Brain pericyte (primary cell): ENCODE data around the gene MAST3.
"Not testable (repeated sequence)": the region's sequence is repeated elsewhere in the genome, so short reads cannot be mapped to it uniquely, and the experiment has no call there.

Experiments used
- DNase-seq: peaks from one replicate; pipeline ENCODE4 v3.0.0-alpha.2; 2012; ENCODE audit warnings: low read depth, low spot score

Gene MAST3

DNA sequence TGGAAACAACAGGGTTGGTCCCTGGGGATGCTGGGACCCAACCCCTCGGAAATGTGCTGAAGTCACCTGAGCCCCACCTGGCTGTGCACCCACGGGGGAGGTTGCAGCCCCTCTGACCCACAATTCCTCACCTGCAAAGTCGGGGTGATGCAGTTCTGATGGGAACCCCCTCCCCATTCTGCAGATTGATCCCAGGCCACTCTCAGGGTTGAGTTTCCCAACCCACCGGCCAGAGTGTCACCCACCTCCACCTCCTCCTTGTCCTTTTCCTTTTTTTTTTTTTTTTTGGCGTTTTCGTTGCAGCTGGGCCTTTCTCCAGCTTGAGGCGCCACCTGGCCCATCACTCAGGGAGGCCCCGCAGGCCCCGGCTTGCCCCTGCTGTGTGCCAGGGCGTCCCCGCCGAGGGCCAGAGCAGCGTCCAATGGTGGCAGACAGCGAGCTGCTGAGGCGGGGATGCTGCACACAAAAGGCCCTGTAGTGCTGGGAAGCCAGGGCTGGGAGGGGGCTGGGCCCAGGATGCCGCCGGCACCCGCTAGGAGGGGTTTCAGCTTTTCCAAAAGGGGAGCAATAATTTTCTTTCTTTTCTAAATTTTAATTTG is 60.0 kb downstream of the MAST3 start:
- DNase-seq, result no peak

DNA sequence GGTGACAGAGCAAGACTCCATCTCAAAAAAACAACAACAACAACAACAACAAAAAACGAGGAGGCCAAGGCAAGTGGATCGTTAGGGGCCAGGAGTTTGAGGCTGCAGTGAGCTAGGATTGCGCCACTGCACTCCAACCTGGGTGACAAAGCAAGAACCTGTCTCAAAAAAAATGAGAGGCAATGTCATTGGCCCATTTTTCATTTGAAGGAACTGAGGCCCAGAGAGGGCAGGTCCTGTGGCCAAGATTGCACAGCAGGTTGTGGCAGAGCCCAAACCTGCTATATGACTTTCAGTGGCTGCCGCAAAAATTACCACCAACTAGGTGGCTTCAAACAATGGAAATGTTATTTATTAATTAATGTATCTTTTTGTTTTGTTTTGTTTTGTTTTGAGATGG is 60.9 kb downstream of the MAST3 start:
- DNase-seq, result no peak

DNA sequence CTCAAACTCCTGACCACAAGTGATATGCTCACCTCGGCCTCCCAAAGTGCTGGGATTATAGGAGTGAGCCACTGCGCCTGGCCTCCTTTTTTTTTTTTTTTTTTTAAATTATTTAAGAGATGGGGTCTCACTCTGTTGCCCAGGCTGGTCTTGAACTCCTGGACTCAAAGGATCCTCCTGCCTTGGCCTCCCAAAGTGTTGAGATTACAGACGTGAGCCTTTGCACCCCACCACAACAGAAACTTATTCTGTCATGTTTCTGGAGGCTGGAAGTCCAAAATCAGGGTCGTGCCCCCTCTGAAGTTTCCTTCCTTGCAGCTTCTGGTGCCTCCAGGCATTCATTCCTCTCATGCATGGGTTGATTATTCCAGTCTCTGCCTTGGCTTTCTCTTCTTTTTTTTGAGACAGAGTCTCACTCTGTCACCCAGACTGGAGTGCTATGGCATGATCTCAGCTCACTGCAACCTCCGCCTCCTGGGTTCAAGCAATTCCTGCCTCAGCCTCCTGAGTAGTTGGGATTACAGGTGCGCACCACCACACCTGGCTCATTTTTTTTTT is 61.6 kb downstream of the MAST3 start:
- DNase-seq, result not testable (repeated sequence)

DNA sequence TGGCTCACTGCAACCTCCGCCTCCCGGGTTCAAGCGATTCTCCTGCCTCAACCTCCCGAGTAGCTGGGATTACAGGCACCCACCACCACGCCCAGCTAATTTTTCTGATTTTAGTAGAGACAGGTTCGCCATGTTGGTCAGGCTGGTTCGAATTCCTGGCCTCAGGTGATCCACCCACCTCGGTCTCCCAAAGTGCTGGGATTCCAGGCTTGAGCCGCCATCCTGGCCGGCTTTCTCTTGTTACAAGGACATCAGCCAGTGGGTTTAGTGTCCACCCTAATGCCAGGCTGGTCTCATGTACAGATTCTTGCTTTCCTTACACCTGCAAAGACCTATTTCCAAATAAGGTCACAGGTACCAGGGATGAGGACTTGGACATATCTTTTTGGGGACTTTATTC is 62.2 kb downstream of the MAST3 start:
- no peak for DNase-seq

DNA sequence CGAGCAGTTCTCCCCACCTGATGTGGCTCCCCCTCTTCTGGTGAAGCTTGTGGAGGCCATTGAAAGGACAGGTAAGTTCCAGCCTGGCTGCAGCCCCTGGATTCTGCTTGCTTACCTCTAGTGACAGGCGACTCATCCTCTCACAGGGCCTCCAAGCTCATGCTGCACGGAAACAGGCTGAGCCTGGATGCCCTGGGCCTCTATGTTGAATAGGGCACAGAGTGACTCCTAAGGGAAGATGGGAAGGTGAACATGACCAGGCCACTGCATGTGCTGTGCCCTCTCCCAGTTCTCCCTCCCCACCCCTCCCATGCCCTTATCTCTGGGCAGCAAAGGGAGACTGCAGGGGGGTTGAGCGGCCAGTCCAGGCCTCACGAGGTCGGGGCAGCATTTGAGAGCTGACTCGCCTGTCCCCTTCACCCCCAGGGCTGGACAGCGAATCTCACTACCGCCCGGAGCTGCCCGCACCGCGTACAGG is 63.0 kb downstream of the MAST3 start:
- DNase-seq, result no peak

DNA sequence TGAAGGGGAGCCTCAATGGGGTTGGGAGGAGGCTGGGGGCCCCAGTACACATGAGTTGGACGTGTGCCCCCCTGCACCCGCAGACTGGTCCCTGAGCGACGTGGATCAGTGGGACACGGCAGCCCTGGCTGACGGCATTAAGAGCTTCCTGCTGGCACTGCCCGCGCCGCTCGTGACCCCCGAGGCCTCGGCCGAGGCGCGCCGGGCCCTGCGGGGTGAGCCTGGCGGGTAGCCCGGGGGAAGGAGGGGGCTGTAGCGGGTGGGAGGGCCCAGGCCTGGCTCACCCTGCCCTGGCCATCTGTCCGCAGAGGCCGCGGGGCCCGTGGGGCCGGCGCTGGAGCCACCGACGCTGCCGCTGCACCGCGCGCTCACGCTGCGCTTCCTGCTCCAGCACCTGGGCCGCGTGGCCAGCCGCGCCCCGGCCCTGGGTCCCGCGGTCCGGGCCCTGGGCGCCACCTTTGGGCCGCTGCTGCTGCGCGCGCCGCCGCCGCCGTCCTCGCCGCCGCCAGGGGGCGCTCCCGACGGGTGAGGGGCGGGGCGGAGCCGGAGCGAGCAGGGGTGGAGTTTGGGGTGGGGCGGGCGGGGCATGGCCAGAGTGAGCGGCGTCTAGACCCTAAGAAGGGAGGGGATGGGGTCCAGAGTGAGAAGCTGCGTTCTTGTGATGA is 63.5 kb downstream of the MAST3 start:
- DNase-seq, result no peak

DNA sequence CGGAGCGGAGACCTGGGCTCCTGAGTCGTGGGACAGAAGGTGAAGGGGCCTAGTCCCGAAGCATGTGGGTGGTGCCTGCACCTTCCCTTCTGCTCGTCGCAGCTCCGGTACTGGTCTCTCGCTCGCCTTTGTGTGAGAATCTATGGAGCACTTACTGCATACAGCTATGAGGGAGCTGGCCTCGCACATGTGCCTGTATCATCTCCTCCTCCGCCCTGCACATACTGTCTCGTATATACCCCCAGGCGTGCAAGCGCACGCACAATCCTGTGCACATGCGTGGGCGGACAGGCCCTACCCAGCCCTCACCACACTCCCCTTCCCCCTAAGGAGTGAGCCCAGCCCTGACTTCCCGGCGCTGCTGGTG is 64.0 kb downstream of the MAST3 start:
- no peak for DNase-seq

DNA sequence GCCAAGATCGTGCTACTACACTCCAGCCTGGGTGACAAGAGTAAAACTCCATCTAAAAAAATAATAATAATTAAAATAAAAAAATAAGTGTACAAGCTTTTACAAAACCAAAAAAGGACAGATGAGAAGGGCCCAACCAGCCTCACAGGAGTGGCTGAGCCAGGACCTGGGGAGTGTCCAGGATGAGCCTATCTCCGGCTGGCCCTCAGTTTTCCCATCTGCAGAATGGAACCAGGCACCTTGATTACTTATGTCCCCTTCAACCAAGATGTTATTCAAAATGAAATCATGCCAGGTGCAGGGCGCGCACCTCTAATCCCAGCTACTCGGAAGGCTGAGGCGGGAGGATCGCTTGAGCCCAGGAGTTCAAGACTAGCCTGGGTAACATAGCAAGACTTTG is 66.5 kb downstream of the MAST3 start:
- DNase-seq, result no peak

DNA sequence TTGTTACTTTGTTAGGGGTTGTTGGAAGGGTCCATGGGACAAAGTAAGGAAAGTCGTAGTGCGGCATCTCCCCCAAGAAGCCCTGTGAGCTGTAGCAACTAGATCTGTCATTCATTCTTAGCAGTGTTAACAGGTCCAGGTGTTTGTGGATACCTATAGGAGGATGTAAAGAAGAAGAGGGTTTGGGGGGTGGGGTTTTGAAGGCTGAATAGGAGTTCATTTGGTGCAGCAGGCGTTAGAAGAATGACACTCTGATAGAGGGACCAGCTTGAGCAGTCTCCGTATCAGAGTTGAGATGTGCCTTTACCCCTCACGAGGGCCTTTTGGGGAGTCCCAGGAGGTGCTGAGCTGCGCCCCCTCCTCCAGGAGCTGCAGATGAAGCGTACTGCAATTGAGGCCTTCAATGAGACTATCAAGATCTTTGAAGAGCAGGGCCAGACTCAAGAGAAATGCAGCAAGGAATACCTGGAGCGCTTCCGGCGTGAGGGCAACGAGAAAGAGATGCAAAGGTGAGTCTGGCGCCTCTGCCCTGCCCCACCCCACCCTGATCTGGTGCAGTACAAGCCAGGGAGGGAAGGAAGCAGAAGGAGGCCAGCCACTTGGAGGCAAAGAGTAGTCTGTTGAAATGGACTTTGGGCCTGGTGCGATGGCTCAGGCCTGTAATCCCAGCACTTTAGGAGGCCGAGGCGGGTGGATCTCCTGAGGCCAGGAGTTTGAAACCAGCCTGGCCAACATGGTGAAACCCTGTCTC is 68.4 kb downstream of the MAST3 start:
- DNase-seq, result no peak

DNA sequence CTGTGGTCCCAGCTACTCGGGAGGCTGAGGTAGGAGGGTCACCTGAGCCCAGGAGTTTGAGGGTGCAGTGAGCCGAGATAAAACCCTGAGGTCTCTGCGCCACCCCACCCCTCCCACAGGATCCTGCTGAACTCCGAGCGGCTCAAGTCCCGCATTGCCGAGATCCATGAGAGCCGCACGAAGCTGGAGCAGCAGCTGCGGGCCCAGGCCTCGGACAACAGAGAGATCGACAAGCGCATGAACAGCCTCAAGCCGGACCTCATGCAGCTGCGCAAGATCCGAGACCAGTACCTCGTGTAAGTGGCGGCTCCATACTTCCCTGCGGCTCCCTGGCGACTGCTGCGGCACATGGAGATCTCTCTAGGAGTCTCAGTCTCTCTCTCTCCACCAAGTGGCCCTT is 69.4 kb downstream of the MAST3 start:
- DNase-seq, result no peak

DNA sequence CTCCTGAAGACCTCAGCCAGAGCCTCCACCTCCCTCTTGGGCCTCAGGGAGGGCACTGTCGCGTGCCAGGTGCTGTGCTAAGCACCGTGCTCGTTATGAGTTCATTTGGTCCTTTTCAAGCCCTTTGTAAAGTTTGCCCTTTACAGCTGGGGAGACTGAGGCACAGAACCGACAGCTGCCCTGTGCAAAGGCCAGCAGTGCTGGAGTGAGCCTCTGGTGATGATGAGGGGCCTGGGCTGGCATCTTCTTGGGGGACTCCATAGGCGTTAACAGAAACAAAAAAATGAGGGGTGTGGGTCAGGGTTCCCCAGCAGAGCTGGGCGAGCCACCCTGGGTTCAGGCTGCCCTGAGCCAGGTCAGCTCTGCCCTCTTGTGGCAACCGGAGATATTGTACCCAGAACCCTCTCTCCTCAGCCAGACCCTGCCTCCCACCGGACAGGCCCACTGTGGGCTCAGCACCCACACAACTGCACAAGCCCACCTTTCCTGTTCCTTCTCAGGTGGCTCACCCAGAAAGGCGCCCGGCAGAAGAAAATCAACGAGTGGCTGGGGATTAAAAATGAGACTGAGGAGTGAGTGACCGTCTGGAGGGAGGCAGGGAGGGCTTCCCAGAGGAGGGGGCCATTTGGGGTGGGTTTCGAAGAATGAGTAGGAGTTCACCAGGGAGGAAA is 70.5 kb downstream of the MAST3 start:
- DNase-seq, result no peak

DNA sequence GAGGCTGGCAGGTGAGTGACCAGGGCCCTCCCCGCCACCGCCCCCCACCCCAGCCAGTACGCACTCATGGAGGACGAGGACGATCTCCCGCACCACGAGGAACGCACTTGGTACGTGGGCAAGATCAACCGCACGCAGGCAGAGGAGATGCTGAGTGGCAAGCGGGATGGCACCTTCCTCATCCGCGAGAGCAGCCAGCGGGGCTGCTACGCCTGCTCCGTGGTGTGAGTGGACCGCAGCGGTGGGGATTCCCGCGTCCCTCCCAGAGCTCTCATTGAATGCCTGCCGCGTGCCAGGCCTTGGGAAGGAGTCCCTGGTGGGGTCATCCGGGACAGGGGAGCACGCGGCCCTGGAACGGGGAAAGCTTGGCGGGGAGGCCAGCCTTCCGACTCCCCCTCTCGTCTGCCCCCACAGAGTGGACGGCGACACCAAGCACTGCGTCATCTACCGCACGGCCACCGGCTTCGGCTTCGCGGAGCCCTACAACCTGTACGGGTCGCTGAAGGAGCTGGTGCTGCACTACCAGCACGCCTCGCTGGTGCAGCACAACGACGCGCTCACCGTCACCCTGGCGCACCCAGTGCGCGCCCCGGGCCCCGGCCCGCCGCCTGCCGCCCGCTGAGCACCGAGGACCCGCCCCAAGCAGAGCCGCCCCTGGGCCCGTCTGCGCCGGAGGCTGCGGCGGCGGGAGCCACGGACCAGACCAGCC is 71.2 kb downstream of the MAST3 start:
- DNase-seq, result no peak

DNA sequence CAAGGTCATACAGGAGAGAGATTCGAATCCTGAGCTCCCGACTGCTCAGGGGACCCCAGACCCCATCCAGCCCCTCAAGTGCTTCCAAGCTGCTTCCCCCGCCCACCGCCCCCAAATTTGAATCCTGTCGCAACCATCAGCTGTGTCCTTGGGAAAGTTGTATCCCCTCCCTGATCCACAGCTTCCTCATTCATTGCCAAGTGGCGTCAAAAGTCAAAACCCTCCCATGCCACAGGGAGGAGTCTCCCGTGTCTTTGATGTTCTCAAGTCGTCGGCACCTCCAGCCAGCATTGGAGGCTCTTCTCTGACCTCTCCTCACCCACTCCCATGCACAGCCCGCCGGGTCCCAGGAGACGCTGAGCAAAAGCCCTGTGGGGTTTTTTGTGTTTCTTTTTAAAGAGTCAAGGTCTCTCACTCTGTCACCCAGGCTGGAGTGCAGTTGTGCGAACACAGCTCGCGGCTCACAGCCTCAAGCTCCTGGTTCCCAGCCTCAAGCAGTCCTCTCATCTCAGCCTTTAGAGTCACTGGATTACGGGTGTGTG is 73.2 kb downstream of the MAST3 start:
- no peak for DNase-seq

DNA sequence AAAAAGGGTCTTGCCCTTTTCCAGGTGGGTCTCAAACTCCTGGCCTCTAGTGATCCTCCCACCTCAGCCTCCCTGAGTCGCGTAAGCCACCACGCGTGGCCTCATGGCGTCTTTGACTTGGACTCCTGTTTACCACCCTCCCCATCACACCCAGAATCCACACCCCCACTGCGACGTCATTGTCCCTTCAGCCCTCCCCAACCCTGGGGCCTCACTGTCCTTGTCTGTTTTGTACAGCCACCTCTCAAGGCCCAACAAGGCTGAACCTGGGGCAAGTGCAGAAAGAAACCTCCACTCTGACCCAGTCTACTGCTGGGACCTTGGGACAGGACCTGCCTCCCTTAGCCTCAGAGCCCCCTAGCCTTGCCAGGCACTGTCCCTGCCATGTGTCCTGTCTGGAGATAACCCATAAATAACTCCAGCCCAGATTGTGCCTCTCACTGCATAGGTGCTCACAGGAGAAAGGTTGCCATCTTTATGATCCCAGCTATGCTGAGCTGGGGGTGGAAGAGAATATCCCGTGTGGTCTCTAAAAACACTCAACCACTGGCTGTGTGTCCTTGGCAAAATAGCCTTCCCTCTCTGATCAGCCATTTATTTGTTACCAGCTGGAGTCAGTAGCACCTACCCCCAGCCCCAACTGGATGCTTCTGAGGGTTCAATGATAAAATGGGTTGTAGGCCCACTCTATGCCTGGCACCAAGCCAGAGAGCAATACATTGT is 74.2 kb downstream of the MAST3 start:
- no peak for DNase-seq

DNA sequence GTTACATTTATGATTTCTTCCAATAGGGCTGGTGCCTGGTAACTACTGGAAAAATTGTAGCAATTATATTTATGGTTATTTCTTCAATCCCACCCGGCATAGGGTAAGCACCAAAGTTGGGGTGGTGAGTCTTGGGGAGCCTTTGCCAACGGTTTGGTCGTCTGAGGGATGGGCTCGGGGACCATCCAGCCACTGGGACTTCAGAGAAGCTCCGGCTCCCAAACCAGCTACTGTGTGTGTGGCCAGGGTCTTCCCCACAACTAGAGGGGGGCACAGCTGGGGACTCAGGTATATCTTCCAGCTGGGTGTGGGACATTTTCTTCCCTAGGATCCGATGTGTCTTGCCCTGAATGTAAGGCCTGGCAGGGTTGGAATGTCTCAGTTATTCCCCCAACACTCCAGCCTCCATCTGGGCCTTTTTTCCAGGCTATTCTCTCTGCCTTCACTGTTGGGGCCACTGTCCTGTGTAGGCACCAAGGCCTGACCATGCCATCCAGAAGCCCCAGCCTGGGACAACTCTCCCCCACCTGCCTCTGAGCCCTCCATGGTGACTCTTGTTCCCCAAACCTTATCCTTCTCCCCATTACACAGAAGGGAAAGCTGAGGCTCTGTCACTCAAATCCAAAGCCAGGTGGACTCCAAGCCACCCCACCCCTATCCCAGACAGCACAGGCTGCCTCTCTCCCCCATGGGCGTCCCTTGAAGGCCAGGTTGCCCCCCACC is 74.9 kb downstream of the MAST3 start:
- DNase-seq, result no peak

DNA sequence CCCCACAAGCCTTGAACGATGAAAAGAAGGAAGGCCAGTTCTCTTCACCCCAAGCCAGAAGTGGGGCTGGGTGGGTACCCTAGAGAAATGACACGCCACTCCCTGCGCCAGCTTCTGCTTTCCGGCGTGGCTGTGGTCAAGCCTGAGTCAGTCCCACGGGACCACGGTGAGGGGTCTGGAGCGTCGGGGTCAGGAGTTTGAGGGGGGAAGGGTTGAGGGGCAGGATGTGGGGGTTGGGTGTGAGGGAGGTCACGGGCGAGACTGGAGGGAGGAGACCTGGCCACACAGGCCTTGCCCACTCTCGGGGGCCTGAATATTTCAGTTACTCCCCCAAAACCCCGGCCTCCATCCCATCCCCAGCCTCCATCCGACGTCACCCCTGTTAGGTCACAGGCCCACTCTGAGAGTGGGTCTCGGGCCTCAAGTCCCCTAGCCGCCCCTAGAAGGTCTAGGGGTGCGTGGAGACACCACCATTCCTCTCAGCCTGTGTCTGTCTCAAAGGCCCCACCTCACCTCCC is 75.5 kb downstream of the MAST3 start:
- no peak for DNase-seq

DNA sequence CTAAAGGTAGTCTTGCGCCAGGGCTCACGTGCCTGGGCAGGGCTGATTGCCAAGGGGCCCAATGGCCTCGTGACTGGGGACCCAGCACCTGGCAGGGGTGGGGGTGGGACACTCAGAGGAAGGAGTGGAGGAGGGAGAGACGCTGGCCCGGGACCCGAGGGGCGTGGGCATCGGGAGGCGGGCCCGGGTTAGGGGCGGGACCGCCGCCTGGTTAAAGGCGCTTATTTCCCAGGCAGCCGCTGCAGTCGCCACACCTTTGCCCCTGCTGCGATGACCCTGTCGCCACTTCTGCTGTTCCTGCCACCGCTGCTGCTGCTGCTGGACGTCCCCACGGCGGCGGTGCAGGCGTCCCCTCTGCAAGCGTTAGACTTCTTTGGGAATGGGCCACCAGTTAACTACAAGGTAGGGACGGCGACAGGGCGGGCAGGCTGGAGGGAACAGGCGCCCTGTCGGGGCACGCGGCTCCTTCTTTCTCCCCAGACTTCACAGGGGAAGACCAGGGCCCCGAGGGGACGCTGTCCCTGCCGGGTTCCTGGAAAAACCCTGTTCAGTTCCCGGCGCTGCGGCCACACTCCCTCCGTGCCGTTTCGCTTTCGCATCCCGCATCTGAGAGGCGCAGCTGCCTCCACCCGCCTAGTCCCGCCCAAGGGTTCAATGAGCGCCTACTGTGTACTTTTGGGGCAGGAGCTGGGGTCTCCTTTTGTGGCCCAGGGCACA is 76.2 kb downstream of the MAST3 start, which contains the start of gene IFI30:
TSS of gene IFI30 (plus strand) at position 242 of the 717 bp plus-strand sequence. CDS start at position 271, 29 bp downstream.
- DNase-seq, result no peak

DNA sequence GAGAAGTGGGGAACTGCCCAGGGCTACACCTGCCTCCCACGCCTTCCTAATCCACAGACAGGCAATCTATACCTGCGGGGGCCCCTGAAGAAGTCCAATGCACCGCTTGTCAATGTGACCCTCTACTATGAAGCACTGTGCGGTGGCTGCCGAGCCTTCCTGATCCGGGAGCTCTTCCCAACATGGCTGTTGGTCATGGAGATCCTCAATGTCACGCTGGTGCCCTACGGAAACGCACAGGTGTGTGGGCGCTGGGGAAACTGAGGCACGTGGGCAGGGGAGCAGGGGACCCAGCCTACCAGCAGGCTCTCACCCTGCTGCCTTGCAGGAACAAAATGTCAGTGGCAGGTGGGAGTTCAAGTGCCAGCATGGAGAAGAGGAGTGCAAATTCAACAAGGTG is 77.4 kb downstream of the MAST3 start:
- no peak for DNase-seq
